ENCODE data around the gene KLHL7.

KLHL7 gene, protein sequence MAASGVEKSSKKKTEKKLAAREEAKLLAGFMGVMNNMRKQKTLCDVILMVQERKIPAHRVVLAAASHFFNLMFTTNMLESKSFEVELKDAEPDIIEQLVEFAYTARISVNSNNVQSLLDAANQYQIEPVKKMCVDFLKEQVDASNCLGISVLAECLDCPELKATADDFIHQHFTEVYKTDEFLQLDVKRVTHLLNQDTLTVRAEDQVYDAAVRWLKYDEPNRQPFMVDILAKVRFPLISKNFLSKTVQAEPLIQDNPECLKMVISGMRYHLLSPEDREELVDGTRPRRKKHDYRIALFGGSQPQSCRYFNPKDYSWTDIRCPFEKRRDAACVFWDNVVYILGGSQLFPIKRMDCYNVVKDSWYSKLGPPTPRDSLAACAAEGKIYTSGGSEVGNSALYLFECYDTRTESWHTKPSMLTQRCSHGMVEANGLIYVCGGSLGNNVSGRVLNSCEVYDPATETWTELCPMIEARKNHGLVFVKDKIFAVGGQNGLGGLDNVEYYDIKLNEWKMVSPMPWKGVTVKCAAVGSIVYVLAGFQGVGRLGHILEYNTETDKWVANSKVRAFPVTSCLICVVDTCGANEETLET

DNA sequence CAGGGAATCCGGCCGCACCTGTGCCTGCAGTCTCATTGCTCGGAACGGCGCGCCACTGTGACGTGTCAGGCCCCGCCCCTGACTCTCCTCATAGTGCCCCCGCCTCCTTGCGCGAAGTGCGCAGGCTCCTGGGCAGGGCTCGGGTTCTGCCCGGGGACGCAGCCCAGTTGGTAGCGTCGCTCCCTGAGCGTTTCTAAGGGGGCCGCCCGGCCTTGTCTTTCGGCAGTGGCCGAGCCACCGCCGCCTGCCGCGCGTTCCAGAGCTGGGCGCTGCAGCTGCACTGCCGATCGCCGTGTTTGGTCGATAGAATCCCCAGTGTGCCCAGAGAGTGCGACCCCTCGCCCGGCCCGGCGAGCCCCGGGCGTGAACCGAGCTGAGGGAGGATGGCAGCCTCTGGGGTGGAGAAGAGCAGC is at the start of gene KLHL7:
Gene KLHL7, plus strand, starts transcription at position 142 of the 413 bp plus-strand sequence. Its CDS starts 242 bp downstream, at position 384.
- in situ Hi-C loops (cut with MboI; ENCODE audit: low sequenced_read_pairs), result no loop called here

DNA sequence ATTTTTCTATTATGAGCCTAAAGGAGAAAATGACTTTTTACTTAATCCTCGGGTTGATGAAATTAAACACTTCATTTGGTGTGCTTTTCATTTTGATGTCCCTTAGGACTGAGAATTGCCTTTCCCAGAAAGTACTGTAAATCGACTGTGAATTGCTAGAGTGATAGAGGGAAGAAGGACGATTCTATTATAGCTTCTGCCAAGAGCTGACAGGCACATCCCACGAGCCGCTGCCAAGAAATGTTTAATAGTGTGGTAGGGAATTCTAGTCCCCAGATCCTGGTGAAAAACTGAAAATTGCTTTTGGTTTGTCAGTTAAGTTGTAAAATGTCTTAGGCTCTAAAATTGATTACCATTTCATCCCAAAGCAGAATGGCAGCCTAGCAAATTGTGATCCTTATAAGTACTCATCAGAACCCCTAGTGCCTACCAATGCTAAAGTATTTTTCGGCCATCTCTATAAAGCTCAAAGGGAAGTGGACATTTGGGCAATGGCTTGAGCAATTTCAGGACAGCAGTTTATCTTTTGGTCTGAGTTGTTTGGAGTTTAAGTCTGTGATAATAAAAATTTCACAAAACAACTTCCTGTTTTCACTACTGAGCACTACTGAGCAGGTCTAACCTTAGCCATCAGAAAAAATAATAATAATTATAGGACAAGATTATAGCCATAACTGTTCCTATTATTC is 47.0 kb upstream of the KLHL7 start:
- in situ Hi-C loops (cut with MboI; ENCODE audit: low sequenced_read_pairs), result loop anchor here (10.0 kb wide), 1 partner anchor 504 kb away; no protein-coding TSS in a partner anchor

DNA sequence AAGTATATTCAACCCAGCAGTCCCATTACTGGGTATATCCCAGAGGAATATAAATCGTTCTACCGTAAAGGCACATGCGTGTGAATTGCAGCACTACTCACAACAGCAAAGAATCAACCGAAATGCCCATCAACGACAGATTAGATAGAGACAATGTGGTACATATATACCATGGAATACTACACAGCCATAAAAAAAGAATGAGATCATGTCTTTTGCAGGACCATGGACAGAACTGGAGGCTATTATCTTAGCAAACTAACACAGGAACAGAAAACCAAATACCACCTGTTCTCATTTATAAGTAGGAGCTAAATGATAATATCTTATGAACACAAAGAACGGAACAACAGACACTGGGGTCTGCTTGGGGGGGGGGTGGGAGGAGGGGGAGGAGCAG is 44.3 kb upstream of the KLHL7 start:
- in situ Hi-C loops (cut with MboI; ENCODE audit: low sequenced_read_pairs), result no loop called here

- in situ Hi-C loops (cut with MboI; ENCODE audit: low sequenced_read_pairs), result no loop called here
Measured at GRCh38 chr7:23062452-23062851, 43.1 kb upstream of the KLHL7 start.

DNA sequence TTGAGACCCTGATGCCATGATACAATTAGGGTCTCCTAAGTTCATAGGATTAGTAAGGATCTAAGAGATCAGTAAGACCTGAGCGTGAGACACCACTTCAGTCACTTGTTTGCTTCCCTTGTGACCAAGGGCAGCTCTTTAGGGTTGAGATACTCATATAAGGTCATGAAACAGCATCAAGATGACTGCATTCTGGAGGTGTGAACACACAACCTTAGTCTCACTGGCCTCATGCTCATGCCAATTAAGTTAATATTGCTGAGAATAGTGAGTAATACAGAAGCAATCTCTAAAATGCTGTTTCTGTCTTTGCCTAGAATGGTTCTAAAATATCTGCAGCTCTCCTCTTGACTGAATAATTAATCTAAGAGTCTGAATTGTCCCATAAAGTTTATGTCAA is 39.6 kb upstream of the KLHL7 start:
- in situ Hi-C loops (cut with MboI; ENCODE audit: low sequenced_read_pairs), result no loop called here

DNA sequence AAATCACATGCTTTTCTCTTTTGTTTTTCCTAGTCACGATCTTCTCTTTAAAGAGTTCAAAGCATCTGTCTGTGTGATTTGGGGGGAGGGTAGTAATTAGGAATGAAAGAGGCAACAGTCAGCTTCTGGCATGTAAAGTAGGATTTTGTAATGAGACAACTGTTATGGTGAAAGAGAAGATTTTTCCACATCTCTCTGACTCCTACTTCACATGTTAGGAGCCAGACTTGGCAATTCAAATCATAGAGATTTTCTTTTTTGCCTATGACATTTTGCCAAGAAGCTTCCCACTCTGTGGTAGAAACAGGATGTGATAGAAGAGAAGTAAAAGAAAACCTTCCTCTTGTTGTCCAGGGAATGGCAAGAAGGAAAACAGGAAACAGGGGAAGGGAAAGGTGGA is 38.3 kb upstream of the KLHL7 start:
- in situ Hi-C loops (cut with MboI; ENCODE audit: low sequenced_read_pairs), result no loop called here

DNA sequence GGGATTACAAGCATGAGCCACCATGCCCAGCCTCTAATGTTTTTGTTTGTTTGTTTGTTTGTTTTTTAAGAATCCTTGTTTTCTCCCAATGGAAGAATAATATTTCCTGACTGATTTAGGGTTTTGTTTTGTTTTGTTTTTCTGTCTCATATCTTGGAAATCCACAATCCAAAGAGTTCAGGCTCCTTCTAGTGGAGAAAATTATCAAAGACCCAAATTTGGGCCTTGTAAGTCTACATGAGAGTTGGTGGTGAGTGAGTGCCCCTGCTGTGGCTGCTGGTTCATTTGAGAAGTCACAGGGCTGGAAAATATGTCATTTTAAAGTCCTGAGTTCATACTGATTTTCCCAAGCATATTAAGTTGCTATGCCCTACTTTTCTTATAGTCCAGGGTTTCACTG is 33.5 kb upstream of the KLHL7 start:
- in situ Hi-C loops (cut with MboI; ENCODE audit: low sequenced_read_pairs), result no loop called here

GRCh38 chr7:23072922-23073321 is 32.7 kb upstream of the KLHL7 start:
- in situ Hi-C loops (cut with MboI; ENCODE audit: low sequenced_read_pairs), result no loop called here

GRCh38 chr7:23074443-23075261 is 30.9 kb upstream of the KLHL7 start:
- in situ Hi-C loops (cut with MboI; ENCODE audit: low sequenced_read_pairs), result no loop called here

GRCh38 chr7:23075571-23075970 is 30.0 kb upstream of the KLHL7 start:
- in situ Hi-C loops (cut with MboI; ENCODE audit: low sequenced_read_pairs), result no loop called here

- in situ Hi-C loops (cut with MboI; ENCODE audit: low sequenced_read_pairs), result no loop called here
Measured at GRCh38 chr7:23076772-23077171, 28.8 kb upstream of the KLHL7 start.

DNA sequence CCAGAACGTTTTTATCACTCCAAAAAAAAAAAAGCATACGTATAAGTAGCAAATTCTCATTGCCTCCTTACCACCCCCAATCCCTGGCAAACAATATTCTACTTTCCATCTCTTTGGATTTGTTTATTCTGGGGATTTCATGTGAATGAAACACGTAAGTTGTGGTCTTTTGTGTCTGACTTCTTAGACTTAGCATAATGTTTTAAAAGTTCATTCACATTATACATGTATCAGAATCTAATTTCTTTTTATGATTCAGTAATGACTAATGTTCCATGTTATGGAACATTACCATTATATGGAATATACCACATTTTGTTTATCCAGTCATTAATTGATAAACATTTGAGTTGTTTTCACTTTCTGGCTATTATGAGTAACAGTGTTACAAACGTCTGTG is 12.5 kb upstream of the KLHL7 start:
- in situ Hi-C loops (cut with MboI; ENCODE audit: low sequenced_read_pairs), result no loop called here

GRCh38 chr7:23093546-23093945 is 12.0 kb upstream of the KLHL7 start:
- in situ Hi-C loops (cut with MboI; ENCODE audit: low sequenced_read_pairs), result no loop called here

- in situ Hi-C loops (cut with MboI; ENCODE audit: low sequenced_read_pairs), result no loop called here
Measured at GRCh38 chr7:23096518-23097290, 8.9 kb upstream of the KLHL7 start.

GRCh38 chr7:23098029-23098428 is 7.6 kb upstream of the KLHL7 start:
- in situ Hi-C loops (cut with MboI; ENCODE audit: low sequenced_read_pairs), result no loop called here

DNA sequence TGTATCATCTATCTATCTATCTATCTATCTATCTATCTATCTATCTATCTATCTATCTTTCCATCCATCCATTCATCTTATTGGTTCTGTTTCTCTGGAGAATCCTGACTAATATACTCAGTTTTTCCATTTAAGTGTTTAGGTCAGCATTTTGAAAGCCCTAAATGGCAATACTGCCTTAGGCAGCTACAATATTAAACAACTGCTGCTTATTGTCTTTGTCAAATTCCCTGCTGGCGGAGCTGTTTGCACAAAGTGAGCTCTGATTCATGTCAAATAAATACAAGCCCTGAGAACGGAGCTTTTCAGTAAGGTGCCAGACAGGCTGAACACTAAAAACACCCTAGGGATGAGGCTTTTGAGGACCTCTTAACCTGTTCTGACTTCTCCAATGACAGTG is 7.1 kb upstream of the KLHL7 start:
- in situ Hi-C loops (cut with MboI; ENCODE audit: low sequenced_read_pairs), result no loop called here

- in situ Hi-C loops (cut with MboI; ENCODE audit: low sequenced_read_pairs), result no loop called here
Measured at GRCh38 chr7:23100697-23101096, 4.9 kb upstream of the KLHL7 start.

GRCh38 chr7:23105086-23105643 is 420 bp upstream of the KLHL7 start:
- in situ Hi-C loops (cut with MboI; ENCODE audit: low sequenced_read_pairs), result no loop called here

- in situ Hi-C loops (cut with MboI; ENCODE audit: low sequenced_read_pairs), result no loop called here
Measured at GRCh38 chr7:23106057-23106822, 655 bp downstream of the KLHL7 start.

Measured in HL-60/S4 (cell line).